Mesenchymal stem cell (in vitro differentiated cells and primary cell): Measurements from ENCODE around the gene MYL9.

Experiments used
- DNase-seq: peaks from one replicate; pipeline ENCODE4 v3.0.0-alpha.2; 2013
- H2AFZ ChIP-seq: one replicate; pipeline ENCODE4 v1.6.1; 2013; ENCODE audit warnings: low read depth, mild to moderate bottlenecking, control low read depth, inconsistent platforms, low read length, moderate library complexity
- H2AK5ac ChIP-seq: 2 replicates; pipeline ENCODE4 v1.6.1; 2013; ENCODE audit warnings: low read length, moderate library complexity, mild to moderate bottlenecking, inconsistent platforms; ENCODE audit not compliant: severe bottlenecking
- H2BK120ac ChIP-seq: one replicate; pipeline ENCODE4 v1.6.1; 2013; ENCODE audit warnings: low read depth, mild to moderate bottlenecking, inconsistent platforms, low read length, moderate library complexity
- H2BK12ac ChIP-seq, 2 experiments: one replicate each; pipeline ENCODE4 v1.6.1; 2013; ENCODE audit warnings: inconsistent platforms in 2 of 2, low read length in 2 of 2, mild to moderate bottlenecking in 2 of 2, moderate library complexity in 2 of 2, control low read depth in 1 of 2
- H2BK15ac ChIP-seq: one replicate; pipeline ENCODE4 v1.6.1; 2013; ENCODE audit warnings: mild to moderate bottlenecking, low read depth, inconsistent platforms; ENCODE audit not compliant: poor library complexity, severe bottlenecking
- H2BK5ac ChIP-seq: 2 replicates; pipeline ENCODE4 v1.6.1; 2013; ENCODE audit warnings: low read depth, mild to moderate bottlenecking, low read length, control low read depth, inconsistent platforms; ENCODE audit not compliant: poor library complexity, severe bottlenecking
- H3K14ac ChIP-seq, 2 experiments: one replicate each; pipeline ENCODE4 v1.6.1; 2013; ENCODE audit warnings: inconsistent platforms in 2 of 2, low read length in 2 of 2, control low read depth in 1 of 2, mild to moderate bottlenecking in 1 of 2, moderate library complexity in 1 of 2
- H3K18ac ChIP-seq, 2 experiments: one replicate each; pipeline ENCODE4 v1.6.1; 2013; ENCODE audit warnings: inconsistent platforms in 2 of 2, low read length in 2 of 2, control low read depth in 1 of 2, low read depth in 1 of 2, mild to moderate bottlenecking in 1 of 2
- H3K23ac ChIP-seq, 2 experiments: one replicate each; pipeline ENCODE4 v1.6.1; 2013; ENCODE audit warnings: inconsistent platforms in 2 of 2, low read length in 2 of 2, mild to moderate bottlenecking in 2 of 2, moderate library complexity in 2 of 2, control low read depth in 1 of 2
- H3K27ac ChIP-seq: 2 replicates; pipeline ENCODE4 v1.5.1; 2013; ENCODE audit warnings: mild to moderate bottlenecking, moderate library complexity, low read length, control low read depth, inconsistent platforms; ENCODE audit not compliant: poor library complexity, severe bottlenecking
- H3K27me3 ChIP-seq, 2 experiments: 2 replicates each; pipeline versions ENCODE4 v1.6.1 to v1.7.0; 2013; ENCODE audit warnings: low read length in 2 of 2, mild to moderate bottlenecking in 2 of 2, moderate library complexity in 2 of 2, control low read depth in 1 of 2, inconsistent platforms in 1 of 2; ENCODE audit not compliant: control insufficient read depth in 1 of 2, insufficient read depth in 1 of 2
- H3K36me3 ChIP-seq, 2 experiments: 2 replicates each; pipeline versions ENCODE4 v1.6.1 to v1.7.0; 2013; ENCODE audit warnings: low read length in 2 of 2, control low read depth in 1 of 2, inconsistent platforms in 1 of 2, low read depth in 1 of 2, mild to moderate bottlenecking in 1 of 2; ENCODE audit not compliant: insufficient read depth in 2 of 2, control insufficient read depth in 1 of 2
- H3K4ac ChIP-seq, 2 experiments: one replicate each; pipeline ENCODE4 v1.6.1; 2013; ENCODE audit warnings: inconsistent platforms in 2 of 2, low read length in 2 of 2, mild to moderate bottlenecking in 2 of 2, moderate library complexity in 2 of 2, control low read depth in 1 of 2, low read depth in 1 of 2
- H3K4me1 ChIP-seq: 2 replicates; pipeline ENCODE4 v1.6.1; 2013; ENCODE audit warnings: low read depth, low read length, control low read depth; ENCODE audit not compliant: control insufficient read depth, insufficient read depth
- H3K4me2 ChIP-seq: 2 replicates; pipeline ENCODE4 v1.6.1; 2013; ENCODE audit warnings: low read length, mild to moderate bottlenecking, inconsistent platforms; ENCODE audit not compliant: poor library complexity, severe bottlenecking
- H3K4me3 ChIP-seq, 2 experiments: 2 replicates each; pipeline versions ENCODE4 v1.5.1 to v1.7.0; 2013; ENCODE audit warnings: low read length in 2 of 2, mild to moderate bottlenecking in 2 of 2, control low read depth in 1 of 2, low read depth in 1 of 2; ENCODE audit not compliant: insufficient read depth in 1 of 2
- H3K79me1 ChIP-seq: replicated peaks from 2 replicates; pipeline ENCODE4 v1.6.1; 2013; ENCODE audit warnings: mild to moderate bottlenecking, control low read depth, low read length, inconsistent platforms; ENCODE audit not compliant: poor library complexity, severe bottlenecking
- H3K9ac ChIP-seq: 2 replicates; pipeline ENCODE4 v1.7.0; 2013; ENCODE audit warnings: mild to moderate bottlenecking, low read length, moderate library complexity
- H3K9me3 ChIP-seq: 2 replicates; pipeline ENCODE4 v1.7.0; 2013; ENCODE audit warnings: mild to moderate bottlenecking, low read length; ENCODE audit not compliant: control insufficient read depth
- H4K8ac ChIP-seq: one replicate; pipeline ENCODE4 v1.6.1; 2013; ENCODE audit warnings: inconsistent platforms, mild to moderate bottlenecking, low read length, moderate library complexity
- H4K91ac ChIP-seq: one replicate; pipeline ENCODE4 v1.6.1; 2013; ENCODE audit warnings: mild to moderate bottlenecking, low read length, inconsistent platforms
- WGBS: methylation state at CpG from one replicate; pipeline ENCODE4 v1.1.7; 2013; ENCODE audit warnings: mixed read lengths; 5-methylcytosine and 5-hydroxymethylcytosine counted together

The MYL9 gene

DNA sequence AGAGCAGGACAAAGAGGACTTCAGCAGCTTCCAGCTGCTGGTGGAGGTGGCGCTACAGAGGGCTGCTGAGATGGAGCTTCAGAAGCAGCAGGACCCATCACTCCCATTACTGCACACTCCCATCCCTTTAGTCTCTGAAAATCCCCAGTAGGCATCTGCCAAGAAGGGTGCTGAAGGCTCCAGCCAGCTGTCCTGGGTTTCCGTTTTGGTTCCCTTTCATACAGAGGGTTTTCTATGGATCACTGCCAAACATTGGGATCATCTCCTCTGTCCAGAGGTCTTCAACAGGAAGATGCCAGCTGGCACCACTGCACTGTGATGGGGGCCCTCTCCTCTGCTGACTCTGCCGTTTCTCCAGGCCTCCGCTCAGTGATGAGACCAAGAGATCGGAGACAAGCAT, 50.0 kb downstream of the MYL9 start:
- no peak overlapping the region for H3K14ac ChIP-seq
- peaks cover 0 to 21% of the 10 kb centered on the region in 2 experiments for H3K27me3 ChIP-seq
- H2BK12ac ChIP-seq = no peak overlapping the region
- WGBS = 97% methylated on average over 5 of the region's 5 CpGs
- H3K79me1 ChIP-seq = peaks cover 12% of the 10 kb centered on the region
- H2BK5ac ChIP-seq = no peak overlapping the region
- H2AK5ac ChIP-seq = no peak overlapping the region
- H3K27ac ChIP-seq = no peak overlapping the region
- peaks cover 0 to 43% of the 10 kb centered on the region in 2 experiments for H3K36me3 ChIP-seq
- no peak for DNase-seq
- no peak overlapping the region for H3K4ac ChIP-seq
- no peak overlapping the region for H3K4me3 ChIP-seq
- H3K9me3 ChIP-seq = no peaks in the 10 kb centered on the region
- H4K91ac ChIP-seq = no peak overlapping the region
- H2BK15ac ChIP-seq = no peak overlapping the region
- H3K18ac ChIP-seq = no peak overlapping the region
- H3K4me2 ChIP-seq = no peak overlapping the region
- no peak overlapping the region for H2BK120ac ChIP-seq
- H3K4me1 ChIP-seq = peaks cover 7% of the 10 kb centered on the region
- no peak overlapping the region for H3K9ac ChIP-seq
- H2AFZ ChIP-seq = no peak overlapping the region
- no peak overlapping the region for H3K23ac ChIP-seq
- H4K8ac ChIP-seq = no peak overlapping the region

DNA sequence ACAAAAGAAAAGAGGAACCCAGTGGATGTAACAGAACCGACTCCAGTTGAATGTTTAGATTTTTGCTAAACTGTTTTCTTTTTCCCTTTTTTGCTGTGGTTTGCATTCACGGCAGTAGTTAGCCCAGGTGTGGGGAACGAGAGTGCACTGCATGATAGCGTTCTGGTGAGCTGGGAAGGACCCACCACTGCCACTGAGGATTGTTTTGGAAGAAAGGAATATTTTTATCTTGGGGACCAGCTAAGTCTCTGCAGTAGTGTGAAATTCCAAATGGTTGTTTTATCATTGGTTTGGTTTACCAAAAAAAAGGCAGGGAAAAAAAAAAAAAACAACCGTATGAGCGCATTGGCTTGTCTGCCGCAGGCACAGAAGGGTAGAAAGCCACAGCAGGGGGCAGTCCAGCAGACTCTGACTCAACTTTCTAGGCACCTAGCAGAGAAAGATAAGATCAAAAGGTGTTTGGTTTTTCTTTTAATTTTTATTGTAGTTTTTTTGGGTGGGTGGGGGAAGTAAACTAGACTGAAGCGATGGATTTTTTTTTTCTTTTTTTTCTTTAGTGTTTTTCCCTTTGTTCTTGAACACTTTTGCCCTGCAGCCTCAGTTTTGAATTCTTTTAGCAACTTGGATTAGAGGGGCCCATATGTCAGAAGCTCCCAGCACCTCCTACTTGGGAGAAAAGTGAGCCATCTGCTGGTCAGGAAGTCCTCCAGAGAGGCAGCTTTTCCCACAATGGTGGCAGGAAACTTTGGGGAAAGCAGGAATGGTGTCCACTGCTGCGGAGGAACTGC, 50.7 kb downstream of the MYL9 start:
- Histone ChIP-seq H2BK12ac (no peak overlapping the region), H3K4ac (no peak overlapping the region), H2AK5ac (no peak overlapping the region), H3K27me3 (peaks cover 0 to 17% of the 10 kb centered on the region in 2 experiments), H2BK5ac (no peak overlapping the region), H3K4me2 (no peak overlapping the region), H2BK120ac (no peak overlapping the region), H3K79me1 (peaks cover 11% of the 10 kb centered on the region), H4K8ac (no peak overlapping the region), H3K18ac (no peak overlapping the region), H3K4me3 (no peak overlapping the region), H3K27ac (peak overlapping the region; percentile 36), H3K4me1 (peaks cover 7% of the 10 kb centered on the region), H2AFZ (no peak overlapping the region), H3K36me3 (peaks cover 0 to 39% of the 10 kb centered on the region in 2 experiments), H2BK15ac (no peak overlapping the region), H4K91ac (no peak overlapping the region), H3K9ac (no peak overlapping the region), H3K23ac (no peak overlapping the region), H3K14ac (no peak overlapping the region), H3K9me3 (no peaks in the 10 kb centered on the region)
- DNase-seq = peak; percentile 59
- WGBS = 86% methylated on average over 8 of the region's 9 CpGs

- no peak overlapping the region for H2AK5ac ChIP-seq
- H3K18ac ChIP-seq = no peak overlapping the region
- no peak overlapping the region for H3K4ac ChIP-seq
Observed at GRCh38 chr20:36593347-36593929, 52.1 kb downstream of the MYL9 start.

GRCh38 chr20:36599912-36600345, 58.6 kb downstream of the MYL9 start:
- no peaks in the 10 kb centered on the region for H3K79me1 ChIP-seq
- H3K4me1 ChIP-seq = peaks cover 3% of the 10 kb centered on the region
- WGBS = 91% methylated on average over 3 of the region's 5 CpGs
- no peak overlapping the region for H3K9ac ChIP-seq
- H3K4me2 ChIP-seq = no peak overlapping the region
- no peak overlapping the region for H2AFZ ChIP-seq
- H4K8ac ChIP-seq = no peak overlapping the region
- H2BK15ac ChIP-seq = no peak overlapping the region
- H3K9me3 ChIP-seq = no peaks in the 10 kb centered on the region
- no peaks in the 10 kb centered on the region for H3K36me3 ChIP-seq
- H3K4ac ChIP-seq = no peak overlapping the region
- no peak overlapping the region for H4K91ac ChIP-seq
- H3K4me3 ChIP-seq = no peak overlapping the region
- H2AK5ac ChIP-seq = no peak overlapping the region
- H2BK5ac ChIP-seq = no peak overlapping the region
- H2BK12ac ChIP-seq = no peak overlapping the region
- H3K14ac ChIP-seq = no peak overlapping the region
- H3K27ac ChIP-seq = no peak overlapping the region
- H3K27me3 ChIP-seq = no peaks in the 10 kb centered on the region
- no peak overlapping the region for H2BK120ac ChIP-seq
- H3K18ac ChIP-seq = no peak overlapping the region
- no peak overlapping the region for H3K23ac ChIP-seq
- DNase-seq = no peak

More at GRCh38 chr20:36593347-36593929, 52.1 kb downstream of the MYL9 start:
- peaks cover 0 to 31% of the 10 kb centered on the region in 2 experiments for H3K36me3 ChIP-seq
- no peak overlapping the region for H2BK12ac ChIP-seq
- no peak overlapping the region for H2BK5ac ChIP-seq
- H3K14ac ChIP-seq = no peak overlapping the region
- no peak overlapping the region for H3K27ac ChIP-seq
- no peak overlapping the region for H2AFZ ChIP-seq
- no peak overlapping the region for H4K8ac ChIP-seq
- no peak overlapping the region for H2BK120ac ChIP-seq
- peaks cover 8% of the 10 kb centered on the region for H3K79me1 ChIP-seq
- H2BK15ac ChIP-seq = no peak overlapping the region
- H3K27me3 ChIP-seq = peaks cover 0 to 10% of the 10 kb centered on the region in 2 experiments
- H3K4me1 ChIP-seq = peaks cover 7% of the 10 kb centered on the region
- no peak overlapping the region for H3K4me3 ChIP-seq
- H3K9me3 ChIP-seq = no peaks in the 10 kb centered on the region
- no peak overlapping the region for H3K23ac ChIP-seq
- no peak overlapping the region for H4K91ac ChIP-seq
- H3K4me2 ChIP-seq = no peak overlapping the region
- no peak overlapping the region for H3K9ac ChIP-seq
- DNase-seq = no peak
- WGBS = 100% methylated on average over 5 of the region's 5 CpGs
